GM23338 (cell line): ENCODE results near the gene UBE2F.

Experiments used
- CREB1 ChIP-seq: fragments of 250-450 bp; sonication (Bioruptor Pico); IDR thresholded peaks from 2 replicates; pipeline ENCODE4 v1.5.0; 2020; ENCODE audit warnings: low read depth, mild to moderate bottlenecking, moderate library complexity
- EZH2 ChIP-seq: fragments of 200-600 bp; sonication (generic); IDR thresholded peaks from one replicate; pipeline ENCODE4 v1.8.0; 2017; ENCODE audit warnings: antibody characterized with exemption, mild to moderate bottlenecking, low read depth; ENCODE audit not compliant: unreplicated experiment
- EZH2phosphoT487 ChIP-seq: fragments of 200-600 bp; sonication (generic); IDR thresholded peaks from one replicate; pipeline ENCODE4 v1.8.1; 2018; ENCODE audit warnings: antibody characterized with exemption; ENCODE audit not compliant: unreplicated experiment
- JUNB ChIP-seq: IDR thresholded peaks from one replicate; pipeline ENCODE4 v1.6.1; 2016; ENCODE audit warnings: antibody characterized with exemption; ENCODE audit not compliant: unreplicated experiment
- NANOG ChIP-seq: IDR thresholded peaks from 2 replicates; pipeline ENCODE4 v1.6.1; 2016; ENCODE audit warnings: antibody characterized with exemption, borderline replicate concordance
- POLR2AphosphoS5 ChIP-seq: IDR thresholded peaks from 2 replicates; pipeline ENCODE4 v1.6.1; 2016; ENCODE audit warnings: antibody characterized with exemption, low read depth
- STAT1 ChIP-seq: IDR thresholded peaks from one replicate; pipeline ENCODE4 v1.6.1; 2016; ENCODE audit warnings: antibody characterized with exemption; ENCODE audit not compliant: unreplicated experiment
- ZNF114 ChIP-seq: fragments of 250-450 bp; sonication (Bioruptor Pico); IDR thresholded peaks from 2 replicates; pipeline ENCODE4 v1.5.0; 2020; ENCODE audit warnings: mild to moderate bottlenecking, moderate library complexity
- ZNF331 ChIP-seq: fragments of 250-450 bp; sonication (Bioruptor Pico); IDR thresholded peaks from 2 replicates; pipeline ENCODE4 v1.5.0; 2020; ENCODE audit warnings: low read depth, mild to moderate bottlenecking, moderate library complexity
- TF ChIP-seq, protein P1 (sequence below), 2 experiments: fragments of 200-600 bp in 1 of 2; sonication (generic) in 1 of 2; conservative IDR thresholded peaks; 2 replicates each; pipeline versions ENCODE4 v1.5.1 to v1.6.1; 2016 to 2017; ENCODE audit warnings: antibody characterized with exemption in 2 of 2, low read depth in 2 of 2, mild to moderate bottlenecking in 2 of 2, moderate library complexity in 1 of 2
- TF ChIP-seq, protein P2 (sequence below): IDR thresholded peaks from one replicate; pipeline ENCODE4 v1.6.1; 2018; ENCODE audit warnings: antibody characterized with exemption; ENCODE audit not compliant: unreplicated experiment
- TF ChIP-seq, protein P3 (sequence below): fragments of 250-450 bp; sonication (Bioruptor Pico); IDR thresholded peaks from 2 replicates; pipeline ENCODE4 v1.5.0; 2020; ENCODE audit warnings: mild to moderate bottlenecking, moderate library complexity
- TF ChIP-seq, protein P4 (sequence below): IDR thresholded peaks from 2 replicates; pipeline ENCODE4 v1.6.1; 2016; ENCODE audit warnings: antibody characterized with exemption

- TF ChIP-seq STAT1 (no peak), ZNF331 (no peak), EZH2phosphoT487 (no peak), POLR2AphosphoS5 (no peak), EZH2 (no peak), CREB1 (CRISPR knock-in tag) (no peak), JUNB (no peak), ZNF114 (CRISPR knock-in tag) (no peak), NANOG (no peak)
- TF ChIP-seq, protein P1, sequence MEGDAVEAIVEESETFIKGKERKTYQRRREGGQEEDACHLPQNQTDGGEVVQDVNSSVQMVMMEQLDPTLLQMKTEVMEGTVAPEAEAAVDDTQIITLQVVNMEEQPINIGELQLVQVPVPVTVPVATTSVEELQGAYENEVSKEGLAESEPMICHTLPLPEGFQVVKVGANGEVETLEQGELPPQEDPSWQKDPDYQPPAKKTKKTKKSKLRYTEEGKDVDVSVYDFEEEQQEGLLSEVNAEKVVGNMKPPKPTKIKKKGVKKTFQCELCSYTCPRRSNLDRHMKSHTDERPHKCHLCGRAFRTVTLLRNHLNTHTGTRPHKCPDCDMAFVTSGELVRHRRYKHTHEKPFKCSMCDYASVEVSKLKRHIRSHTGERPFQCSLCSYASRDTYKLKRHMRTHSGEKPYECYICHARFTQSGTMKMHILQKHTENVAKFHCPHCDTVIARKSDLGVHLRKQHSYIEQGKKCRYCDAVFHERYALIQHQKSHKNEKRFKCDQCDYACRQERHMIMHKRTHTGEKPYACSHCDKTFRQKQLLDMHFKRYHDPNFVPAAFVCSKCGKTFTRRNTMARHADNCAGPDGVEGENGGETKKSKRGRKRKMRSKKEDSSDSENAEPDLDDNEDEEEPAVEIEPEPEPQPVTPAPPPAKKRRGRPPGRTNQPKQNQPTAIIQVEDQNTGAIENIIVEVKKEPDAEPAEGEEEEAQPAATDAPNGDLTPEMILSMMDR (conservative IDR thresholded peaks at IDR 0.05; ENCODE audit: low read depth in 2 of 2) = no peak
- TF ChIP-seq, protein P2, sequence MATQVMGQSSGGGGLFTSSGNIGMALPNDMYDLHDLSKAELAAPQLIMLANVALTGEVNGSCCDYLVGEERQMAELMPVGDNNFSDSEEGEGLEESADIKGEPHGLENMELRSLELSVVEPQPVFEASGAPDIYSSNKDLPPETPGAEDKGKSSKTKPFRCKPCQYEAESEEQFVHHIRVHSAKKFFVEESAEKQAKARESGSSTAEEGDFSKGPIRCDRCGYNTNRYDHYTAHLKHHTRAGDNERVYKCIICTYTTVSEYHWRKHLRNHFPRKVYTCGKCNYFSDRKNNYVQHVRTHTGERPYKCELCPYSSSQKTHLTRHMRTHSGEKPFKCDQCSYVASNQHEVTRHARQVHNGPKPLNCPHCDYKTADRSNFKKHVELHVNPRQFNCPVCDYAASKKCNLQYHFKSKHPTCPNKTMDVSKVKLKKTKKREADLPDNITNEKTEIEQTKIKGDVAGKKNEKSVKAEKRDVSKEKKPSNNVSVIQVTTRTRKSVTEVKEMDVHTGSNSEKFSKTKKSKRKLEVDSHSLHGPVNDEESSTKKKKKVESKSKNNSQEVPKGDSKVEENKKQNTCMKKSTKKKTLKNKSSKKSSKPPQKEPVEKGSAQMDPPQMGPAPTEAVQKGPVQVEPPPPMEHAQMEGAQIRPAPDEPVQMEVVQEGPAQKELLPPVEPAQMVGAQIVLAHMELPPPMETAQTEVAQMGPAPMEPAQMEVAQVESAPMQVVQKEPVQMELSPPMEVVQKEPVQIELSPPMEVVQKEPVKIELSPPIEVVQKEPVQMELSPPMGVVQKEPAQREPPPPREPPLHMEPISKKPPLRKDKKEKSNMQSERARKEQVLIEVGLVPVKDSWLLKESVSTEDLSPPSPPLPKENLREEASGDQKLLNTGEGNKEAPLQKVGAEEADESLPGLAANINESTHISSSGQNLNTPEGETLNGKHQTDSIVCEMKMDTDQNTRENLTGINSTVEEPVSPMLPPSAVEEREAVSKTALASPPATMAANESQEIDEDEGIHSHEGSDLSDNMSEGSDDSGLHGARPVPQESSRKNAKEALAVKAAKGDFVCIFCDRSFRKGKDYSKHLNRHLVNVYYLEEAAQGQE = no peak
- TF ChIP-seq, protein P3, sequence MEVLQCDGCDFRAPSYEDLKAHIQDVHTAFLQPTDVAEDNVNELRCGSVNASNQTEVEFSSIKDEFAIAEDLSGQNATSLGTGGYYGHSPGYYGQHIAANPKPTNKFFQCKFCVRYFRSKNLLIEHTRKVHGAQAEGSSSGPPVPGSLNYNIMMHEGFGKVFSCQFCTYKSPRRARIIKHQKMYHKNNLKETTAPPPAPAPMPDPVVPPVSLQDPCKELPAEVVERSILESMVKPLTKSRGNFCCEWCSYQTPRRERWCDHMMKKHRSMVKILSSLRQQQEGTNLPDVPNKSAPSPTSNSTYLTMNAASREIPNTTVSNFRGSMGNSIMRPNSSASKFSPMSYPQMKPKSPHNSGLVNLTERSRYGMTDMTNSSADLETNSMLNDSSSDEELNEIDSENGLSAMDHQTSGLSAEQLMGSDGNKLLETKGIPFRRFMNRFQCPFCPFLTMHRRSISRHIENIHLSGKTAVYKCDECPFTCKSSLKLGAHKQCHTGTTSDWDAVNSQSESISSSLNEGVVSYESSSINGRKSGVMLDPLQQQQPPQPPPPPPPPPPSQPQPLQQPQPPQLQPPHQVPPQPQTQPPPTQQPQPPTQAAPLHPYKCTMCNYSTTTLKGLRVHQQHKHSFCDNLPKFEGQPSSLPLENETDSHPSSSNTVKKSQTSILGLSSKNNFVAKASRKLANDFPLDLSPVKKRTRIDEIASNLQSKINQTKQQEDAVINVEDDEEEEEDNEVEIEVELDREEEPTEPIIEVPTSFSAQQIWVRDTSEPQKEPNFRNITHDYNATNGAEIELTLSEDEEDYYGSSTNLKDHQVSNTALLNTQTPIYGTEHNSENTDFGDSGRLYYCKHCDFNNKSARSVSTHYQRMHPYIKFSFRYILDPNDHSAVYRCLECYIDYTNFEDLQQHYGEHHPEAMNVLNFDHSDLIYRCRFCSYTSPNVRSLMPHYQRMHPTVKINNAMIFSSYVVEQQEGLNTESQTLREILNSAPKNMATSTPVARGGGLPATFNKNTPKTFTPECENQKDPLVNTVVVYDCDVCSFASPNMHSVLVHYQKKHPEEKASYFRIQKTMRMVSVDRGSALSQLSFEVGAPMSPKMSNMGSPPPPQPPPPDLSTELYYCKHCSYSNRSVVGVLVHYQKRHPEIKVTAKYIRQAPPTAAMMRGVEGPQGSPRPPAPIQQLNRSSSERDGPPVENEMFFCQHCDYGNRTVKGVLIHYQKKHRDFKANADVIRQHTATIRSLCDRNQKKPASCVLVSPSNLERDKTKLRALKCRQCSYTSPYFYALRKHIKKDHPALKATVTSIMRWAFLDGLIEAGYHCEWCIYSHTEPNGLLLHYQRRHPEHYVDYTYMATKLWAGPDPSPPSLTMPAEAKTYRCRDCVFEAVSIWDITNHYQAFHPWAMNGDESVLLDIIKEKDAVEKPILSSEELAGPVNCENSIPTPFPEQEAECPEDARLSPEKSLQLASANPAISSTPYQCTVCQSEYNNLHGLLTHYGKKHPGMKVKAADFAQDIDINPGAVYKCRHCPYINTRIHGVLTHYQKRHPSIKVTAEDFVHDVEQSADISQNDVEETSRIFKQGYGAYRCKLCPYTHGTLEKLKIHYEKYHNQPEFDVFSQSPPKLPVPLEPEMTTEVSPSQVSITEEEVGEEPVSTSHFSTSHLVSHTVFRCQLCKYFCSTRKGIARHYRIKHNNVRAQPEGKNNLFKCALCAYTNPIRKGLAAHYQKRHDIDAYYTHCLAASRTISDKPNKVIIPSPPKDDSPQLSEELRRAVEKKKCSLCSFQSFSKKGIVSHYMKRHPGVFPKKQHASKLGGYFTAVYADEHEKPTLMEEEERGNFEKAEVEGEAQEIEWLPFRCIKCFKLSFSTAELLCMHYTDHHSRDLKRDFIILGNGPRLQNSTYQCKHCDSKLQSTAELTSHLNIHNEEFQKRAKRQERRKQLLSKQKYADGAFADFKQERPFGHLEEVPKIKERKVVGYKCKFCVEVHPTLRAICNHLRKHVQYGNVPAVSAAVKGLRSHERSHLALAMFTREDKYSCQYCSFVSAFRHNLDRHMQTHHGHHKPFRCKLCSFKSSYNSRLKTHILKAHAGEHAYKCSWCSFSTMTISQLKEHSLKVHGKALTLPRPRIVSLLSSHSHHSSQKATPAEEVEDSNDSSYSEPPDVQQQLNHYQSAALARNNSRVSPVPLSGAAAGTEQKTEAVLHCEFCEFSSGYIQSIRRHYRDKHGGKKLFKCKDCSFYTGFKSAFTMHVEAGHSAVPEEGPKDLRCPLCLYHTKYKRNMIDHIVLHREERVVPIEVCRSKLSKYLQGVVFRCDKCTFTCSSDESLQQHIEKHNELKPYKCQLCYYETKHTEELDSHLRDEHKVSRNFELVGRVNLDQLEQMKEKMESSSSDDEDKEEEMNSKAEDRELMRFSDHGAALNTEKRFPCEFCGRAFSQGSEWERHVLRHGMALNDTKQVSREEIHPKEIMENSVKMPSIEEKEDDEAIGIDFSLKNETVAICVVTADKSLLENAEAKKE (CRISPR knock-in tag) = no peak
- TF ChIP-seq, protein P4, sequence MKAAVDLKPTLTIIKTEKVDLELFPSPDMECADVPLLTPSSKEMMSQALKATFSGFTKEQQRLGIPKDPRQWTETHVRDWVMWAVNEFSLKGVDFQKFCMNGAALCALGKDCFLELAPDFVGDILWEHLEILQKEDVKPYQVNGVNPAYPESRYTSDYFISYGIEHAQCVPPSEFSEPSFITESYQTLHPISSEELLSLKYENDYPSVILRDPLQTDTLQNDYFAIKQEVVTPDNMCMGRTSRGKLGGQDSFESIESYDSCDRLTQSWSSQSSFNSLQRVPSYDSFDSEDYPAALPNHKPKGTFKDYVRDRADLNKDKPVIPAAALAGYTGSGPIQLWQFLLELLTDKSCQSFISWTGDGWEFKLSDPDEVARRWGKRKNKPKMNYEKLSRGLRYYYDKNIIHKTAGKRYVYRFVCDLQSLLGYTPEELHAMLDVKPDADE = no peak
These were observed 14.0 kb upstream of the UBE2F start for GRCh38 chr2:237952851-237953250.
